Gastrocnemius medialis (tissue), 4 donors: Measurements from ENCODE around the gene HEBP1. TPM values are rescaled to one million over a fixed set of nuclear protein-coding genes. Genes with fewer than 3 reads are reported as not detected.

Experiments
- ATAC-seq, 2 donors: fragments of 150-250 bp; one replicate each; pipeline ENCODE4 v1.9.1; 2016
- DNase-seq, 2 donors: peaks; one replicate each; pipeline ENCODE4 v3.0.0-alpha.2; 2019
- H3K27ac ChIP-seq, 4 donors: fragments of 200-600 bp; sonication (generic); 1 replicate in 1 of 4; 2 replicates in 3 of 4; pipeline ENCODE4 v1.5.1; 2016 to 2018; ENCODE audit warnings: mild to moderate bottlenecking in 2 of 4, moderate library complexity in 1 of 4
- H3K27me3 ChIP-seq, 3 donors: fragments of 200-600 bp; sonication (generic) in 2 of 3; 1 replicate in 1 of 3; 2 replicates in 2 of 3; pipeline versions ENCODE4 v1.5.1 to v1.6.0; 2016 to 2019; ENCODE audit warnings: mild to moderate bottlenecking in 1 of 3, moderate library complexity in 1 of 3
- H3K36me3 ChIP-seq, 2 donors: fragments of 200-600 bp; sonication (generic) in 1 of 2; one replicate each; pipeline ENCODE4 v1.5.1; 2017 to 2018
- H3K4me1 ChIP-seq, 2 donors: fragments of 200-600 bp; sonication (generic) in 1 of 2; one replicate each; pipeline ENCODE4 v1.5.1; 2016 to 2017; ENCODE audit warnings: mild to moderate bottlenecking in 2 of 2
- H3K4me3 ChIP-seq, 4 donors: fragments of 200-600 bp; sonication (generic) in 3 of 4; 1 replicate in 1 of 4; 2 replicates in 3 of 4; pipeline ENCODE4 v1.5.1; 2016 to 2019; ENCODE audit warnings: mild to moderate bottlenecking in 2 of 4
- H3K9me3 ChIP-seq, 3 donors: fragments of 200-600 bp; sonication (generic) in 2 of 3; 1 replicate in 1 of 3; 2 replicates in 2 of 3; pipeline ENCODE4 v1.5.1; 2016 to 2019
- CTCF ChIP-seq, 5 experiments: fragments of 450-650 bp in 3 of 5; fragments of 200-600 bp in 2 of 5; sonication (generic) in 2 of 5; IDR thresholded peaks in 4 of 5; conservative IDR thresholded peaks in 1 of 5; 1 replicate in 4 of 5; 2 replicates in 1 of 5; pipeline ENCODE4 v1.5.1; 2016 to 2019; ENCODE audit warnings: antibody characterized with exemption in 5 of 5, mild to moderate bottlenecking in 3 of 5, moderate library complexity in 3 of 5
- POLR2A ChIP-seq, 2 donors: fragments of 450-650 bp; IDR thresholded peaks; one replicate each; pipeline ENCODE4 v1.6.1; 2017; ENCODE audit warnings: antibody characterized with exemption in 2 of 2, mild to moderate bottlenecking in 2 of 2, moderate library complexity in 2 of 2
- in situ Hi-C, 4 donors: fragments of 200-750 bp; cut with MboI; loops; one replicate each; pipeline versions ENCODE4 v1.15.0 to v1.8.0; 2017; ENCODE audit warnings: low sequenced_read_pairs in 4 of 4
- intact Hi-C: fragments of 100-400 bp; cut with DNase I; formaldehyde crosslinking; loops from one replicate; pipeline ENCODE4 v1.15.1; 2023; ENCODE audit warnings: low total_unique reads
- total RNA-seq, 4 donors: library from RNA; depleted of rRNA; stranded (reverse); fragments of >200 nt; gene quantifications; one replicate each; pipeline versions ENCODE4 v1.1.0 to v1.2.3, GENCODE V29; 2016

HEBP1 gene
- total RNA-seq, 4 donors from 2014 or later, result 3.8 to 15.8 (median 9.9) TPM

- Histone ChIP-seq H3K4me1 (no peaks in the 10 kb centered on the region), H3K36me3 (no peaks in the 10 kb centered on the region), H3K4me3 (no peak overlapping the region), H3K9me3 (no peaks in the 10 kb centered on the region), H3K27me3 (no peaks in the 10 kb centered on the region), H3K27ac (no peak overlapping the region)
- intact Hi-C loops, result no loop called here
- ATAC-seq (no peak), DNase-seq (no peak)
- TF ChIP-seq CTCF (IDR thresholded peaks at IDR 0.05 in 4 of 5, conservative IDR thresholded peaks at IDR 0.05 in 1 of 5), result no peak
- no peak for TF ChIP-seq POLR2A (IDR thresholded peaks at IDR 0.05)
- in situ Hi-C loops, result no loop called here
These were observed 52.2 kb downstream of the HEBP1 start for GRCh38 chr12:12947902-12948301.

- Histone ChIP-seq H3K27ac (no peak overlapping the region), H3K9me3 (no peaks in the 10 kb centered on the region), H3K27me3 (no peaks in the 10 kb centered on the region), H3K4me3 (no peak overlapping the region), H3K4me1 (no peaks in the 10 kb centered on the region), H3K36me3 (no peaks in the 10 kb centered on the region)
- TF ChIP-seq CTCF (IDR thresholded peaks at IDR 0.05 in 4 of 5, conservative IDR thresholded peaks at IDR 0.05 in 1 of 5), result no peak
- no peak for DNase-seq
- ATAC-seq, result no peak
- intact Hi-C loops, result no loop called here
- in situ Hi-C loops, result no loop called here
These were observed 53.2 kb downstream of the HEBP1 start for GRCh38 chr12:12946686-12947355.

GRCh38 chr12:12945591-12945990 is 54.5 kb downstream of the HEBP1 start:
- in situ Hi-C loops, result no loop called here
- no peak for ATAC-seq
- H3K4me1 ChIP-seq, result no peaks in the 10 kb centered on the region

GRCh38 chr12:12943586-12944260 is 56.3 kb downstream of the HEBP1 start:
- Histone ChIP-seq H3K4me1 (no peaks in the 10 kb centered on the region), H3K4me3 (no peak overlapping the region), H3K27ac (no peak overlapping the region), H3K27me3 (no peaks in the 10 kb centered on the region), H3K9me3 (no peaks in the 10 kb centered on the region), H3K36me3 (no peaks in the 10 kb centered on the region)
- ATAC-seq (peak; percentile 80 to 83), DNase-seq (peak in 1 of 2 donors; percentile 12)
- TF ChIP-seq POLR2A (IDR thresholded peaks at IDR 0.05) (no peak), CTCF (IDR thresholded peaks at IDR 0.05 in 4 of 5, conservative IDR thresholded peaks at IDR 0.05 in 1 of 5) (no peak)
- intact Hi-C loops (no loop called here), in situ Hi-C loops (no loop called here)

More at GRCh38 chr12:12945591-12945990, 54.5 kb downstream of the HEBP1 start:
- Histone ChIP-seq H3K36me3 (no peaks in the 10 kb centered on the region), H3K4me3 (no peak overlapping the region), H3K27ac (no peak overlapping the region), H3K9me3 (no peaks in the 10 kb centered on the region), H3K27me3 (no peaks in the 10 kb centered on the region)
- intact Hi-C loops, result no loop called here
- no peak for DNase-seq
- TF ChIP-seq CTCF (IDR thresholded peaks at IDR 0.05 in 4 of 5, conservative IDR thresholded peaks at IDR 0.05 in 1 of 5) (no peak), POLR2A (IDR thresholded peaks at IDR 0.05) (no peak)
